Calu3 (cell line): Measurements from ENCODE around the gene DAGLA. TPM values are rescaled to one million over a fixed set of nuclear protein-coding genes. Genes with fewer than 3 reads are reported as not detected.

Experiments
- BruUV-seq: library from RNA; stranded (reverse); fragments of 400-500 nt; replicated peaks from 2 replicates; lab custom pipeline; 2021; lab: Mats Ljungman, UMichigan
- CTCF ChIA-PET: fragments of 300-600 bp; sonication (Branson Sonifier 250); formaldehyde crosslinking; loops from one replicate; lab custom pipeline; 2022; ENCODE audit warnings: antibody characterized with exemption; lab: Charles Lee
- DNase-seq: peaks from one replicate; pipeline ENCODE4 v3.0.0; 2022
- H3K27ac Mint-ChIP-seq: one replicate; pipeline ENCODE4 v1.8.0; 2022; ENCODE audit warnings: mixed read lengths; ENCODE audit not compliant: unreplicated experiment
- H3K27me3 Mint-ChIP-seq: one replicate; pipeline ENCODE4 v1.8.0; 2022; ENCODE audit warnings: mixed read lengths; ENCODE audit not compliant: unreplicated experiment
- H3K36me3 Mint-ChIP-seq: one replicate; pipeline ENCODE4 v1.8.0; 2022; ENCODE audit warnings: mild to moderate bottlenecking, moderate library complexity, mixed read lengths; ENCODE audit not compliant: insufficient read depth, unreplicated experiment
- H3K4me1 Mint-ChIP-seq: one replicate; pipeline ENCODE4 v1.8.0; 2022; ENCODE audit warnings: mild to moderate bottlenecking, low read depth, mixed read lengths; ENCODE audit not compliant: unreplicated experiment
- H3K4me3 Mint-ChIP-seq: one replicate; pipeline ENCODE4 v1.8.0; 2022; ENCODE audit warnings: mild to moderate bottlenecking, low read depth, moderate library complexity, mixed read lengths; ENCODE audit not compliant: unreplicated experiment
- H3K9me3 Mint-ChIP-seq: one replicate; pipeline ENCODE4 v1.8.0; 2022; ENCODE audit warnings: low read depth, mixed read lengths; ENCODE audit not compliant: unreplicated experiment
- CTCF ChIP-seq: fragments of 200-600 bp; IDR thresholded peaks from one replicate; pipeline ENCODE4 v1.8.0; 2022; ENCODE audit warnings: antibody characterized with exemption; ENCODE audit not compliant: unreplicated experiment
- intact Hi-C: fragments of 100-400 bp; cut with micrococcal nuclease; formaldehyde crosslinking; loops from one replicate; pipeline ENCODE4 v1.10.0; 2022; ENCODE audit not compliant: unreplicated experiment
- total RNA-seq: library from RNA; stranded (reverse); gene quantifications from 2 replicates; pipeline ENCODE4 v1.2.3, GENCODE V29; 2022

DAGLA gene
- total RNA-seq, 1 experiment from 2014 or later: 7.5 TPM

GRCh38 chr11:61689164-61689496 is 8.9 kb downstream of the DAGLA start:
- peaks cover 25% of the 10 kb centered on the region for H3K4me1 Mint-ChIP-seq
- no peaks in the 10 kb centered on the region for H3K27me3 Mint-ChIP-seq
- no peak for TF ChIP-seq CTCF
- no peaks in the 10 kb centered on the region for H3K36me3 Mint-ChIP-seq
- no peaks in the 10 kb centered on the region for H3K9me3 Mint-ChIP-seq
- BruUV-seq: no TSS peak
- no peak for DNase-seq
- H3K4me3 Mint-ChIP-seq: no peak overlapping the region
- CTCF ChIA-PET: interaction anchor here (1.2 kb wide), 1 partner anchor 86 kb away, joined by 3 read pairs; no protein-coding TSS in a partner anchor
- H3K27ac Mint-ChIP-seq: no peak overlapping the region
- intact Hi-C loops: no loop called here

GRCh38 chr11:61690706-61691379 is 10.7 kb downstream of the DAGLA start:
- intact Hi-C loops: no loop called here
- no peaks in the 10 kb centered on the region for H3K27me3 Mint-ChIP-seq

GRCh38 chr11:61691380-61692156 is 11.4 kb downstream of the DAGLA start:
- intact Hi-C loops: no loop called here
- CTCF ChIA-PET: no interaction called here
- no peak for TF ChIP-seq CTCF

More at GRCh38 chr11:61690706-61691379, 10.7 kb downstream of the DAGLA start:
- CTCF ChIA-PET: interaction anchor here (0.5 kb wide), 1 partner anchor 39 kb away, joined by 3 read pairs; no protein-coding TSS in a partner anchor
- TF ChIP-seq CTCF: no peak
- no peak overlapping the region for H3K4me3 Mint-ChIP-seq
- no TSS peak for BruUV-seq
- H3K36me3 Mint-ChIP-seq: peaks cover 7% of the 10 kb centered on the region
- peaks cover 15% of the 10 kb centered on the region for H3K4me1 Mint-ChIP-seq
- DNase-seq: no peak
- no peak overlapping the region for H3K27ac Mint-ChIP-seq
- H3K9me3 Mint-ChIP-seq: no peaks in the 10 kb centered on the region

GRCh38 chr11:61693922-61694601 is 13.9 kb downstream of the DAGLA start:
- TF ChIP-seq CTCF: no peak
- CTCF ChIA-PET: interaction anchor here (1.1 to 1.7 kb wide), 2 partner anchors 21 to 39 kb away, joined by 3 to 7 read pairs; no protein-coding TSS in a partner anchor
- Mint-ChIP-seq H3K36me3 (peaks cover 7% of the 10 kb centered on the region), H3K27ac (no peak overlapping the region), H3K27me3 (no peaks in the 10 kb centered on the region), H3K9me3 (no peaks in the 10 kb centered on the region), H3K4me1 (peaks cover 34% of the 10 kb centered on the region), H3K4me3 (no peak overlapping the region)
- intact Hi-C loops: no loop called here
- DNase-seq: no peak
- BruUV-seq: no TSS peak

More at GRCh38 chr11:61691380-61692156, 11.4 kb downstream of the DAGLA start:
- no TSS peak for BruUV-seq
- H3K36me3 Mint-ChIP-seq: peaks cover 7% of the 10 kb centered on the region
- no peak overlapping the region for H3K4me3 Mint-ChIP-seq
- no peaks in the 10 kb centered on the region for H3K27me3 Mint-ChIP-seq
- no peak overlapping the region for H3K27ac Mint-ChIP-seq
- H3K9me3 Mint-ChIP-seq: no peaks in the 10 kb centered on the region
- peaks cover 19% of the 10 kb centered on the region for H3K4me1 Mint-ChIP-seq
- DNase-seq: no peak
